ENCODE results near the gene CREB3L1.

Gene CREB3L1

GRCh38 chr11:46339816-46340215 lies 62.4 kb downstream of the CREB3L1 start:
- no peak for TF ChIP-seq CTCF (IDR thresholded peaks at IDR 0.05; ENCODE audit: borderline replicate concordance, insufficient read depth, low read depth, low read length)
- H3K4me3 ChIP-seq (ENCODE audit: low read depth, low read length), result no peak overlapping the region

GRCh38 chr11:46341454-46341853 lies 64.0 kb downstream of the CREB3L1 start:
- TF ChIP-seq CTCF (IDR thresholded peaks at IDR 0.05; ENCODE audit: borderline replicate concordance, insufficient read depth, low read depth, low read length), result no peak

GRCh38 chr11:46342239-46342638 lies 64.8 kb downstream of the CREB3L1 start:
- TF ChIP-seq CTCF (IDR thresholded peaks at IDR 0.05; ENCODE audit: borderline replicate concordance, insufficient read depth, low read depth, low read length), result no peak
- no peak overlapping the region for H3K4me3 ChIP-seq (ENCODE audit: low read depth, low read length)

More at GRCh38 chr11:46341454-46341853, 64.0 kb downstream of the CREB3L1 start:
- no peak overlapping the region for H3K4me3 ChIP-seq (ENCODE audit: low read depth, low read length)

DNA sequence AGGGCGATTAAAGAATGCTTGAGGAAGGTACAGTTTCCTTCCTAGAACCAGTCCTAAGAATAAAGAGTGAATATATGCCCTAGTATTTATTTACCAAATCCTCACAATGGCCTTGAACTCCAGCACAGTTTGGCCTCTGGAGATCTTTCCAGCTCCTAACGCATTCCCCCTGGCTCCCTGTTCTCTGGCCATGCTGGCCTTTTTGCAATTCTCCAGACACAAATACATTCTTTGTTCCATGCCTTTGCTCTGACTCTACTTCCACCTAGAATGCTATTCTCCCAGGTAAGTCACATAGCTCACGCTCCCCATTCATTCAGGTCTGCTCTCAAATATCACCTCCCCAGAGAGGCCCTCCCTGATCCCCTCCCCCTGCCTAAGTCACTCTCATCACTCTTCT lies 66.1 kb downstream of the CREB3L1 start:
- TF ChIP-seq CTCF (IDR thresholded peaks at IDR 0.05; ENCODE audit: borderline replicate concordance, insufficient read depth, low read depth, low read length), result no peak
- H3K4me3 ChIP-seq (ENCODE audit: low read depth, low read length), result no peak overlapping the region

DNA sequence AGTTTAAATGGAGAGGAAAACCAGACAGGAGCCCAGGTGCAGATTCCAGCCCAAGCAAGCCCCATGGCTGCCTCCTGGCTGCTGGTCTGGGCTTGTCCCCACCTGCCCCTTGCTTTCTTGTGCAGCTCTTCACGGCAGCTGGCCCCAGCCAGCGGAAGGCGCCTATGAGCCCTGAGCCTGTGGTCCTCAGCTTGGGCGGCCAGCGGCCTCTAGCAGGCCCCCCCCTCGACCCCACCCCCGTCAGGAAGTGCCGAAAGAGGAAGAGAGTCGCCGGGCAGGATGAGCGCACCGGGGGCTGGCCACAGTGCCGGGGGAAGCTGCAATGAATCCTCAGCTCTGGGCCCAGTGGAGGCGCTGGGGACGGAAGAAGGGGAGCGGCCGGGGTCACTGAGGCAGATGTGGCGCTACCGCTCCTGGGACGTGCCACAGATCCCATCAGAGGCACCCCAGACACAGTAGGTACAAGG lies 67.7 kb downstream of the CREB3L1 start:
- H3K4me3 ChIP-seq (ENCODE audit: low read depth, low read length), result peak overlapping the region; percentile 57
- TF ChIP-seq CTCF (IDR thresholded peaks at IDR 0.05; ENCODE audit: borderline replicate concordance, insufficient read depth, low read depth, low read length), result no peak

GRCh38 chr11:46345881-46346484 lies 68.5 kb downstream of the CREB3L1 start:
- H3K4me3 ChIP-seq (ENCODE audit: low read depth, low read length), result peak overlapping the region; percentile 57
- no peak for TF ChIP-seq CTCF (IDR thresholded peaks at IDR 0.05; ENCODE audit: borderline replicate concordance, insufficient read depth, low read depth, low read length)

DNA sequence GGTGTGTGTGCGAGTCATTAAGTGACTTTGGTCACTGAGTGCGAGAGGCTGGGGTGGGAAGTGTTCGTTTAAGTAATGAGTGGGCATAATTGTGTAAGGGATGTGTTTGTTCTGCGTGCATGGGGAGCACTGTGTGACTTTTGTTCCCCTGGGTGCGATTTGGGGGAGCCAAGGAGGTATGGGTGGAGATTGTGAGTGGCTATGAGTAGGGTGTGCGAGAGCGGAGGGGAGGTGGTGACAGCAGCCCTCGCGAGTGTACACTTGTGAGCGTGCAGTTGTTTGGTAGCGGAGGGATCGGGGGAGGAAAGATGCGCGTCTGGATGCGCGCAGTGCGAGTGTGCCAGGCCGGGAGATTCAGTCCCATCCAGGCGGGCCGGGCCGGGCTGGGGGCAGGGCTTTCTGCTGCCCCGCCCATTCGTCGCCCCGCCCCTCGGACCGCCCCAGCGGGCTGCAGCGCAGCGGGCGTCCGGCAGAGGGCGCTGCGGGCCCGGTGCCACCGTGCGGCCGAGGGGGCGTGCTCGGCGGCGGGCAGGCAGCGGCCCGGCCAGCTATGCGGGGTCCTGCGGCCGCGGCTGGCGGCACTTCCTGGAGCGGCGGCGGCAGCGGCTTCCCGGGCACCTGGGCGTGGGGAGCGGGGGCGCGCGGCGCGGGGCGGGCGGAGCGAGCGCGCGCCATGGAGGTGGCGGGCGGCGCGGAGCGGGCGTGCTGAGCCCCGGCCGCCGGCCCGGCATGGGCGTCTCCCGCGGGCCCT lies 69.6 kb downstream of the CREB3L1 start, which contains the start of gene DGKZ:
DGKZ (plus strand) TSS at position 578 of the 751 bp plus-strand sequence. CDS start 197 bp downstream, outside the sequence.
- peak; percentile 86 for TF ChIP-seq CTCF (IDR thresholded peaks at IDR 0.05; ENCODE audit: borderline replicate concordance, insufficient read depth, low read depth, low read length)
- H3K4me3 ChIP-seq (ENCODE audit: low read depth, low read length), result peak within 1 kb of the TSS; percentile 93
